Muscle layer of duodenum (tissue), 2 donors: ENCODE results near the gene RCCD1.

ENCODE experiments used
- H3K27ac ChIP-seq: one replicate; pipeline ENCODE4 v1.7.0; 2013; ENCODE audit warnings: mild to moderate bottlenecking, low read length
- H3K27me3 ChIP-seq: one replicate; pipeline ENCODE4 v1.7.0; 2013; ENCODE audit warnings: low read depth, mild to moderate bottlenecking, control low read depth, low read length
- H3K36me3 ChIP-seq, 2 donors: one replicate each; pipeline ENCODE4 v1.7.0; 2013; ENCODE audit warnings: low read length in 2 of 2, control low read depth in 1 of 2, mild to moderate bottlenecking in 1 of 2; ENCODE audit not compliant: insufficient read depth in 2 of 2, control insufficient read depth in 1 of 2
- H3K4me1 ChIP-seq, 2 donors: one replicate each; pipeline ENCODE4 v1.7.0; 2013; ENCODE audit warnings: low read length in 2 of 2, mild to moderate bottlenecking in 2 of 2, control low read depth in 1 of 2, moderate library complexity in 1 of 2; ENCODE audit not compliant: insufficient read depth in 2 of 2, control insufficient read depth in 1 of 2
- H3K4me3 ChIP-seq, 2 donors: one replicate each; pipeline ENCODE4 v1.7.0; 2013; ENCODE audit warnings: low read length in 2 of 2, low read depth in 1 of 2, mild to moderate bottlenecking in 1 of 2
- H3K9me3 ChIP-seq, 2 donors: one replicate each; pipeline ENCODE4 v1.7.0; 2013; ENCODE audit warnings: low read length in 2 of 2, control low read depth in 1 of 2, mild to moderate bottlenecking in 1 of 2; ENCODE audit not compliant: control insufficient read depth in 1 of 2
- donor health status: healthy.

RCCD1 gene

GRCh38 chr15:90957791-90958190 lies 3.1 kb downstream of the RCCD1 start:
- Histone ChIP-seq H3K4me3 (peak overlapping the region; percentile 1 to 84), H3K9me3 (no peaks in the 10 kb centered on the region), H3K36me3 (peaks cover 24 to 31% of the 10 kb centered on the region in 2 donors), H3K4me1 (peaks cover 7 to 26% of the 10 kb centered on the region in 2 donors), H3K27me3 (no peaks in the 10 kb centered on the region), H3K27ac (no peak overlapping the region)

GRCh38 chr15:90959028-90959595 lies 4.4 kb downstream of the RCCD1 start:
- Histone ChIP-seq H3K27ac (no peak overlapping the region), H3K4me3 (no peak overlapping the region), H3K36me3 (peaks cover 18 to 25% of the 10 kb centered on the region in 2 donors), H3K4me1 (peaks cover 7 to 26% of the 10 kb centered on the region in 2 donors), H3K27me3 (no peaks in the 10 kb centered on the region), H3K9me3 (no peaks in the 10 kb centered on the region)

- no peak overlapping the region for H3K4me3 ChIP-seq
- no peaks in the 10 kb centered on the region for H3K27me3 ChIP-seq
- H3K36me3 ChIP-seq, result peaks cover 18 to 25% of the 10 kb centered on the region in 2 donors
- H3K4me1 ChIP-seq, result peaks cover 7 to 26% of the 10 kb centered on the region in 2 donors
- H3K9me3 ChIP-seq, result no peaks in the 10 kb centered on the region
- H3K27ac ChIP-seq, result no peak overlapping the region
Observed at GRCh38 chr15:90959894-90960293, 5.2 kb downstream of the RCCD1 start.

- Histone ChIP-seq H3K4me1 (peaks cover 5 to 21% of the 10 kb centered on the region in 2 donors), H3K27ac (no peak overlapping the region), H3K36me3 (peaks cover 18 to 25% of the 10 kb centered on the region in 2 donors), H3K27me3 (no peaks in the 10 kb centered on the region), H3K9me3 (no peaks in the 10 kb centered on the region), H3K4me3 (no peak overlapping the region)
Observed at GRCh38 chr15:90960298-90961091, 5.8 kb downstream of the RCCD1 start.

GRCh38 chr15:90962021-90962420 lies 7.3 kb downstream of the RCCD1 start:
- Histone ChIP-seq H3K27ac (no peak overlapping the region), H3K27me3 (no peaks in the 10 kb centered on the region), H3K4me3 (no peak overlapping the region), H3K9me3 (no peaks in the 10 kb centered on the region), H3K4me1 (peaks cover 0 to 10% of the 10 kb centered on the region in 2 donors), H3K36me3 (peaks cover 23 to 35% of the 10 kb centered on the region in 2 donors)

GRCh38 chr15:90966262-90966661 lies 11.6 kb downstream of the RCCD1 start:
- H3K27me3 ChIP-seq, result no peaks in the 10 kb centered on the region
- H3K4me3 ChIP-seq, result no peak overlapping the region
- no peaks in the 10 kb centered on the region for H3K9me3 ChIP-seq
- peaks cover 15 to 30% of the 10 kb centered on the region in 2 donors for H3K36me3 ChIP-seq
- H3K4me1 ChIP-seq, result no peaks in the 10 kb centered on the region
- no peak overlapping the region for H3K27ac ChIP-seq

GRCh38 chr15:90967206-90967605 lies 12.5 kb downstream of the RCCD1 start:
- H3K27me3 ChIP-seq, result no peaks in the 10 kb centered on the region
- no peak overlapping the region for H3K4me3 ChIP-seq
- no peaks in the 10 kb centered on the region for H3K9me3 ChIP-seq
- H3K4me1 ChIP-seq, result no peaks in the 10 kb centered on the region
- H3K27ac ChIP-seq, result no peak overlapping the region
- H3K36me3 ChIP-seq, result peaks cover 5 to 21% of the 10 kb centered on the region in 2 donors

- Histone ChIP-seq H3K9me3 (no peaks in the 10 kb centered on the region), H3K4me3 (no peak overlapping the region), H3K27me3 (no peaks in the 10 kb centered on the region), H3K27ac (no peak overlapping the region), H3K4me1 (no peaks in the 10 kb centered on the region), H3K36me3 (peaks cover 5 to 13% of the 10 kb centered on the region in 2 donors)
Observed at GRCh38 chr15:90968434-90968833, 13.8 kb downstream of the RCCD1 start.

- Histone ChIP-seq H3K27ac (no peak overlapping the region), H3K4me3 (no peak overlapping the region), H3K36me3 (peaks cover 5 to 13% of the 10 kb centered on the region in 2 donors), H3K9me3 (no peaks in the 10 kb centered on the region), H3K27me3 (no peaks in the 10 kb centered on the region), H3K4me1 (no peaks in the 10 kb centered on the region)
Observed at GRCh38 chr15:90970274-90970673, 15.6 kb downstream of the RCCD1 start.

GRCh38 chr15:90972133-90972532 lies 17.4 kb downstream of the RCCD1 start:
- H3K4me3 ChIP-seq, result no peak overlapping the region
- peaks cover 0 to 1% of the 10 kb centered on the region in 2 donors for H3K36me3 ChIP-seq
- H3K9me3 ChIP-seq, result no peaks in the 10 kb centered on the region
- no peak overlapping the region for H3K27ac ChIP-seq
- no peaks in the 10 kb centered on the region for H3K27me3 ChIP-seq
- no peaks in the 10 kb centered on the region for H3K4me1 ChIP-seq

GRCh38 chr15:90974216-90974615 lies 19.5 kb downstream of the RCCD1 start:
- Histone ChIP-seq H3K36me3 (no peaks in the 10 kb centered on the region), H3K27me3 (no peaks in the 10 kb centered on the region), H3K9me3 (no peaks in the 10 kb centered on the region), H3K27ac (no peak overlapping the region), H3K4me3 (no peak overlapping the region), H3K4me1 (no peaks in the 10 kb centered on the region)
